ENCODE data around the gene HES2.

DNA sequence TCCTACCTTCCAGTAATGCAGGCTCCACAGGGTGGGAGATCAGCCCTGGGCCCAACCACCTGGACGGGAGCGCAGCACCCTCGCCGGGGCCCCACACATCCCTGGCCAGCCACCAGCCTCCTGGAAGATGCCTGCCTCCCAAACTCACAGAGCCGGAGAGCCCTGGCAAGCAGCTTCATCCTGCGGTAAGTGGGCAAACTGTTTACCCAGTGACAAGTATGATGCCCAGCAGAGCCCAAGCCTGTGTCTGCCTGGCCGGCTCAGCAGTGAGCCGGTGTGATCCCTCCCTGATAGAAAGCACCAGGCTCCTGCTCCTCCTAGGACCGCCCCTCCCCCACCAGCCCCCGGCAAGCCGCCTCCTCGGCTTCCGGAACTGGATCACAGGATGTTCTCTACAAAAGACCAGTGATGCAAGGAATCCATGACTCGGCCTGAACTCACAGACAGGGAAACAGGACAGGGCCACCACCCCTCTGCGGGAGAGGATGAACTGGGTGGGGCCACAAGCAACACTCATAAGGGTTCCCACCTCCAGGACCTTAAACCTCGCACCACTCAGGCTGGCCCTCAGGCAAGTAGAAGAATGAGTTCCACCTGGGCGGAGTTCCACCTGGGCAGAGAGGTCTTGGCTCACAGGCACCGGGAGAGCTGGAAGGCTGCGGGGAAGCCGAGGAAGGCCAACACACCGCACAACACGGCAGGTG is 34.1 kb downstream of the HES2 start:
- TF ChIP-seq, protein P1, sequence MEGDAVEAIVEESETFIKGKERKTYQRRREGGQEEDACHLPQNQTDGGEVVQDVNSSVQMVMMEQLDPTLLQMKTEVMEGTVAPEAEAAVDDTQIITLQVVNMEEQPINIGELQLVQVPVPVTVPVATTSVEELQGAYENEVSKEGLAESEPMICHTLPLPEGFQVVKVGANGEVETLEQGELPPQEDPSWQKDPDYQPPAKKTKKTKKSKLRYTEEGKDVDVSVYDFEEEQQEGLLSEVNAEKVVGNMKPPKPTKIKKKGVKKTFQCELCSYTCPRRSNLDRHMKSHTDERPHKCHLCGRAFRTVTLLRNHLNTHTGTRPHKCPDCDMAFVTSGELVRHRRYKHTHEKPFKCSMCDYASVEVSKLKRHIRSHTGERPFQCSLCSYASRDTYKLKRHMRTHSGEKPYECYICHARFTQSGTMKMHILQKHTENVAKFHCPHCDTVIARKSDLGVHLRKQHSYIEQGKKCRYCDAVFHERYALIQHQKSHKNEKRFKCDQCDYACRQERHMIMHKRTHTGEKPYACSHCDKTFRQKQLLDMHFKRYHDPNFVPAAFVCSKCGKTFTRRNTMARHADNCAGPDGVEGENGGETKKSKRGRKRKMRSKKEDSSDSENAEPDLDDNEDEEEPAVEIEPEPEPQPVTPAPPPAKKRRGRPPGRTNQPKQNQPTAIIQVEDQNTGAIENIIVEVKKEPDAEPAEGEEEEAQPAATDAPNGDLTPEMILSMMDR (IDR thresholded peaks at IDR 0.05; ENCODE audit: insufficient read depth, low read length): no peak
- TF ChIP-seq POLR2AphosphoS5 (IDR thresholded peaks at IDR 0.05; ENCODE audit: low read depth): no peak
- TF ChIP-seq, protein P2, sequence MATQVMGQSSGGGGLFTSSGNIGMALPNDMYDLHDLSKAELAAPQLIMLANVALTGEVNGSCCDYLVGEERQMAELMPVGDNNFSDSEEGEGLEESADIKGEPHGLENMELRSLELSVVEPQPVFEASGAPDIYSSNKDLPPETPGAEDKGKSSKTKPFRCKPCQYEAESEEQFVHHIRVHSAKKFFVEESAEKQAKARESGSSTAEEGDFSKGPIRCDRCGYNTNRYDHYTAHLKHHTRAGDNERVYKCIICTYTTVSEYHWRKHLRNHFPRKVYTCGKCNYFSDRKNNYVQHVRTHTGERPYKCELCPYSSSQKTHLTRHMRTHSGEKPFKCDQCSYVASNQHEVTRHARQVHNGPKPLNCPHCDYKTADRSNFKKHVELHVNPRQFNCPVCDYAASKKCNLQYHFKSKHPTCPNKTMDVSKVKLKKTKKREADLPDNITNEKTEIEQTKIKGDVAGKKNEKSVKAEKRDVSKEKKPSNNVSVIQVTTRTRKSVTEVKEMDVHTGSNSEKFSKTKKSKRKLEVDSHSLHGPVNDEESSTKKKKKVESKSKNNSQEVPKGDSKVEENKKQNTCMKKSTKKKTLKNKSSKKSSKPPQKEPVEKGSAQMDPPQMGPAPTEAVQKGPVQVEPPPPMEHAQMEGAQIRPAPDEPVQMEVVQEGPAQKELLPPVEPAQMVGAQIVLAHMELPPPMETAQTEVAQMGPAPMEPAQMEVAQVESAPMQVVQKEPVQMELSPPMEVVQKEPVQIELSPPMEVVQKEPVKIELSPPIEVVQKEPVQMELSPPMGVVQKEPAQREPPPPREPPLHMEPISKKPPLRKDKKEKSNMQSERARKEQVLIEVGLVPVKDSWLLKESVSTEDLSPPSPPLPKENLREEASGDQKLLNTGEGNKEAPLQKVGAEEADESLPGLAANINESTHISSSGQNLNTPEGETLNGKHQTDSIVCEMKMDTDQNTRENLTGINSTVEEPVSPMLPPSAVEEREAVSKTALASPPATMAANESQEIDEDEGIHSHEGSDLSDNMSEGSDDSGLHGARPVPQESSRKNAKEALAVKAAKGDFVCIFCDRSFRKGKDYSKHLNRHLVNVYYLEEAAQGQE (IDR thresholded peaks at IDR 0.05; ENCODE audit: insufficient replicate concordance, low read depth): no peak
